H54 (cell line): ENCODE measurements around the gene ETV6.

Experiments used
- DNase-seq: peaks from one replicate; pipeline ENCODE4 v3.0.0; 2011; ENCODE audit warnings: low spot score, mixed read lengths; ENCODE audit not compliant: insufficient read length
- FAIRE-seq: peaks from 3 replicates; lab custom pipeline; 2011; peaks lifted over from hg19 to GRCh38; lab: Jason Lieb, UNC
- POLR2A ChIP-seq: IDR thresholded peaks from 2 replicates; pipeline ENCODE4 v1.6.1; 2011; ENCODE audit warnings: low read depth, mild to moderate bottlenecking, low read length

ETV6 gene

DNA sequence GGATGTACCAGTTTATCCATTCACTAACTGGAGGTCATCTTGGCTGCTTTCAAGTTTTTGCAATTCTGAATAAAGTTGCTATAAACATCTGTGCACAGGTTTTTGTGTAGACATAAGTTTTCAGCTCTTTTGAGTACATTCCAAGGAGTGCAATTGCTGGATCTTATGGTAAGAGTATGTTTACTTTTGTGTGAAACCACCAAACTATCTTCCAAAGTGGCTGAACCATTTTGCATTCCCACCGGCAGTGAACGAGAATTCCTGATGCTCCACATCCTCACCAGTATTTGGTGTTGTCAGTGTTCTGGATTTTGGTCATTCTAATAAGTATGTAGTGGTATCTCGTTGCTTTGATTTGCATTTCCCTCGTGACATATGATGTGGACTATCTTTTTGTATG lies 270.8 kb downstream of the ETV6 start:
- DNase-seq (no peak), FAIRE-seq (no peak)
- no peak for TF ChIP-seq POLR2A

DNA sequence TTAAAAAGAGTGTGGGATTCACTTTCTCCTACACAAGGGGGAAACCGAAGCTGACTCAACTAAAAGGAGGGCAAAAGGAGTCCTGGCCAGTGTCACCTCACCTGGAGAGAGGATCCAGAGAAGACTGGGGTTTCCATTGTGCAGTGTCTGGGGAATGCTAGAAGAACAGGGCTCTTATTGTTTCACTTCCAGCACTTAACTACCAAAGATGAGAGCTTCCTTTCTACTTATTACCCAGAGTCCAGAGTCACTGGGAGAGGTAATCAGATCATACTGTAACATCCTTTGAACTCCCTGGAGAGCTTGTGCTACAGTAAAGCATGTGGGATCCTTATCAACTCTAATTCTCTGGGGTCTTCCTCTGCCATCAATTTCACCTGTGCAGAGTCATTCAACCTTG lies 272.9 kb downstream of the ETV6 start:
- TF ChIP-seq POLR2A, result no peak
- FAIRE-seq, result no peak

DNA sequence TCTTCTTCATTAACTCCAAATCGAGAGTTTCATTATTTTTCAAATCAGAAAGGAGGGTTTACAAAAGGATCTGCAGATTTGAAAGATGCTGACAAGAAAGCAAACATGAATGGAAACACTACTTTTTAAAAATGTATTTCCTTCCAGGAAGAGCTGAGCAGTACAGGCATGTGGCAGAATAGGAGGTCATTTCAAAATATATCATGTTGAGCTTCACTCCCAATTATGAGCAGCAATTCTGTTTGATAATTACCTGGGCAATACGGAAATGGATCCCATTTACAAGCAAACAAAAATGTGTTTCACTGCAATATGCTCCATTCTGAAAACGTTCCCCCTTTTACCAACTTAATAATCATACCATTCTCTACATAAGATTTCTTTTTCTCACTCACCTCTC lies 273.6 kb downstream of the ETV6 start:
- DNase-seq, result no peak
- TF ChIP-seq POLR2A, result no peak
- no peak for FAIRE-seq

More for the DNA sequence above, 272.9 kb downstream of the ETV6 start:
- DNase-seq, result no peak

DNA sequence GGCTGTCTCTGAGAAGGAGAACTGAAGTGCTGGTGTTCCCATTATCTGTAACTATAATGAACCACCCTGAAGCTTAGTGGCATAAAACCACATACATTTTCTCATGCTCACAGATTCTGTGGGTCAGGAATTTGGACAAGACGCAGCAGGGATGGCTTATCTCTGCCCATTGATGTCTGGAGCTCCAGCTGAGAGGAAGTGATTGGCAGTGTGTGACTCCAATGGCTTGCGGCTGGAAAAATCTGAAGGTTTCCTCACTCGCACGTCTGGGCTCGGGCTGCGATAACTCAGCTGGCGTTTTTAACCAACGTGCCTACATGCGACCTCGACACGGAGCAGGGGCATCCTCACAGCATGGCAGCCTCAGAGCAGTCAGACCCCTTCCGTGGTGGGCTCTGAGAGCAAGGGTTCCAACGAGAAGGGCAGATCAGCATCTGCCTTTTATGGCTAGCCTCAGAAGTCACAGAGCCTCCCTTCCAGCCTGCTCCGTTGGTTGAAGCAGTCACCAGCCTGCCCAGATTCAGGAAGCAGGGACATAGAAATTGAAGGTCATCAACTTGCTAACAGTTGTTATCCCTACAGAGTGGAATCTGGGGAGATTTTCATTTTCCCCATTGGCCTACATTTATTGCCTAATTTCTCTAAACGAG lies 277.9 kb downstream of the ETV6 start:
- no peak for FAIRE-seq
- no peak for TF ChIP-seq POLR2A
- DNase-seq, result no peak

DNA sequence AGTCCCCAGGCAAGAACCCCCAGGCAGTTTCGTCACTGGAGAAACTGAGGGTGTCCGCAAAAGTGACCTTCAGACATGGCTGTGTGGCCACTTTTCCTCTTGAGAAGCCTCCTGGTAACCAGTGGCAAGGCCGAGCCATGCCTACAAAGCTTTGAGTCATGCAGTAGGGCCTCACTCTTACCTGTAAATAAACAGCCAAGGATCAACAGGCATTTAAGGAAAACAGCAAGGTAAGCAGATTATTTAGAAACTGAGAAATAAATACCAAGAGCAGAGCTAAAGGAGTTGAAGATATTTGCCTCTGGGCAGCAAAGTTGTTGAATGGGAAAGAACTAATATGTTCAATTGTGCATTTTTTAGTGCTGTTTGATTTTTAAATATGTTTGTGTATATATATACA lies 280.2 kb downstream of the ETV6 start:
- DNase-seq, result no peak
- FAIRE-seq, result no peak
- no peak for TF ChIP-seq POLR2A

DNA sequence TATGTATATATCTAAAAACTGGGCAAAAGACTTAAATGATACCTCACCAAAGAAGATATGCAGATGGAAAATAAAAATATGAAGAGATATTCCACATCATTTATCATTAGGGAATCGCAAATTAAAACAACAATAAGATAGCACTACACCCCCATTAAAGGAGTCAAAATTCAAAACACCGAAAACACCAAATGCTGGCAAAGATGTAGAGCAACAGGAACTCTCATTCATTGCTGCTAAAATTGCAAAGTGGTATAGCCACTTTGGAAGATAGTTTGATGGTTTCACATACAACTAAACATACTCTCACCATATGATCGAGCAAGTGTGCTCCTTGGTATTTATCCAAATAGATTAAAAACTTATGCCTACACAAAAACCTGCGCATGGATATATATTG lies 289.7 kb downstream of the ETV6 start:
- FAIRE-seq (no peak), DNase-seq (no peak)
- TF ChIP-seq POLR2A, result no peak

DNA sequence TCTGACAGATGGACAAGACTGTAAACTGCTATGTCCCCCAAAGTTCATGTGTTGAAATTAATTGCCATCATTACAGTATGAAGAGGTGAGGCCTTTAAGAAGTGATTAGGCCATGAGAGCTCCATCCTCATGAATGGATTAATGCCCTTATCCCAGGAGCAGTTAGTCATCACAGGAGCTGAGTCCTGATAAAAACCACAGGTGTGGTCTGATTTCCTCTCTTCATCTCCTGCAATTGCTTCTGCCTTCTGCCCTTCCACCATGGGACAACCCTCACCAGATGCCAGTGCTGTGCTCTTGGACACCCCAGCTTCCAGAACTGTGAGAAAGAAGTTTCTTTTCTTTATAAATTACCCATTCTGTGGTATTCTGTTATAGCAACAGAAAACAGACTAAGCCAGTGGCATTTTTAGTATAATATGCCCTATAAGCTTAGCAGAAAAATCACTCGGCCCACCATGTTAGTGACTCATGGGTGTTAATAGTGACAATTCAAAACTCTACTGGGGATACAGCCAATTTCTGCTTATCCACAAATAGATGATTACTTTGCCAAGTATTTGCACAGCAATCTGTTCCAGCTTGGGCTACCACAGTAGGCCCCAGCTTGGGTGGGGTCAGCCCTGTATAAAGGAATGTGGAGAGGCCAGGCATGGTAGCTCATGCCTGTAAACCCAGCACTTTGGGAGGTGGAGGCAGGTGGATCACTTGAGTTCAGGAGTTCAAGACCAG lies 292.3 kb downstream of the ETV6 start:
- TF ChIP-seq POLR2A, result no peak
- FAIRE-seq (peak; percentile 78), DNase-seq (peak; percentile 39)

DNA sequence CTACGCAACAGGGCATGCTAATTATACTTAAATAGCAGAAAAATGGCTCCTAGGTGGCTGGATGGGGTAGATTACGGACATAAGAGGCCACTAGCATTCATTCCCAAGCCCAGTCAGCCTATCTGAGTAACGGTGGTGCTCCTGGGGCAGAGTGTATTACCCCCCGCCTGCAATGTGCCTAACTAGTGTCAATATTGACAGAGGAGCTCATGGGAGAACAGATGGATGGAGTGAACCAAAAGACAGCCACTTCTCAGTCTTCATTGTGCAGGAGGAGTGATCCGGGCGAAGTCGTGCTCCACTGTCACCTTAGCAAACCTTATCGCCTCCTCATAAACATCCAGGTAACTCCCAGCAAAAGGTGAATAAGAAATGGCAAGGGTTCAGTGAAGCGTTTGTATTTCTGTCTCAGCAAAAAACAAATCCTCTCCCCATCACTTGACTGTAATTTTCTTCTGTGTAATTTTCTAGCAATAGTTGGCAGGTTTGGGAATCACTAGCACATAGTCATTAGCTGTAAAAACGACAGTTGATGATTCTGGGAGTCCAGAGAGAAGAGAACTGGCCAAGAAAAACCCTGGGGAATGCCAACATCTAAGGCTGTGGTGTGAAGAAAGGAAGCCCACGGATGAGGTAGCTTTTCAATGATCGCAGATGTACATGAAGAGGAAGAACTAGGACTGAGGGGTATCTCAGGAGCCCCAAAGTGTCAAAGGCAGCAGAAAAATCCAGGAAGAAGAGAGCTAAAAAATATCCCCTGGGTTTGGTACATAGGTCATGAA lies 294.6 kb downstream of the ETV6 start:
- no peak for DNase-seq
- FAIRE-seq, result no peak
- TF ChIP-seq POLR2A, result no peak
